ENCODE data around the gene C10orf95. TPM values are rescaled to one million over a fixed set of nuclear protein-coding genes. Genes with fewer than 3 reads are reported as not detected.

Gene C10orf95
- total and polyA plus RNA-seq, 2 of the 13 experiments (the other 11 are each of a cell fraction or from before 2014, with no cell fraction given), result 0.05 to 0.07 TPM

- no peak for DNase-seq (ENCODE audit: low spot score)
- H3K27me3 ChIP-seq (ENCODE audit: control insufficient read depth in 1 of 2, insufficient read depth in 2 of 2, low read length in 2 of 2), result no peaks in the 10 kb centered on the region
- no peak overlapping the region for H3K4me2 ChIP-seq (ENCODE audit: low read depth, low read length)
- no peaks in the 10 kb centered on the region; the same call in 1 of the 2 replicates for H4K20me1 ChIP-seq (ENCODE audit: insufficient read depth, low read length)
- H3K36me3 ChIP-seq (replicated peaks in 1 of 2; ENCODE audit: control insufficient read depth in 1 of 2, insufficient read depth in 2 of 2, low read length in 2 of 2), result peaks cover 2 to 8% of the 10 kb centered on the region in 2 experiments
- H3K4me3 ChIP-seq (replicated peaks in 1 of 3; ENCODE audit: insufficient read depth in 1 of 3, low read depth in 2 of 3, low read length in 3 of 3), result no peak overlapping the region
- peaks cover 51% of the 10 kb centered on the region for H3K79me2 ChIP-seq (ENCODE audit: insufficient read depth, low read length)
- no peaks in the 10 kb centered on the region for H3K9me3 ChIP-seq (ENCODE audit: low read length)
- POLR2A ChIA-PET, result no interaction called here
- BruUV-seq (replicated peaks), result no TSS peak
- 100% methylated on average over 2 of the region's 2 CpGs for WGBS (ENCODE audit: low lambda C conversion rate)
- H3K4me1 ChIP-seq (ENCODE audit: insufficient read depth, low read length), result peaks cover 21% of the 10 kb centered on the region
- no peak for ATAC-seq
- intact Hi-C loops (cut with micrococcal nuclease; ENCODE audit: unreplicated experiment) (no loop called here), in situ Hi-C loops (cut with HindIII; ENCODE audit: extremely low pct_ligation_motif_present, low pct_unique_long_range_greater_than_20kb) (no loop called here)
- FAIRE-seq, result no peak
- CTCF ChIA-PET (ENCODE audit: low intra/inter-chr PET ratio, low total read pairs), result no interaction called here
- TF ChIP-seq HDAC2 (CRISPR knock-in tag; IDR thresholded peaks at IDR 0.05) (no peak), RBM39 (IDR thresholded peaks at IDR 0.05; ENCODE audit: low read depth, low read length, poor library complexity, severe bottlenecking) (no peak), HOXA3 (CRISPR knock-in tag; IDR thresholded peaks at IDR 0.05) (no peak), ZNF18 (CRISPR knock-in tag; IDR thresholded peaks at IDR 0.05; ENCODE audit: insufficient replicate concordance) (no peak), ZNF713 (CRISPR knock-in tag; IDR thresholded peaks at IDR 0.05) (no peak), HNF1B (CRISPR knock-in tag; IDR thresholded peaks at IDR 0.05) (no peak), TOE1 (CRISPR knock-in tag; IDR thresholded peaks at IDR 0.05) (no peak), ZC3H13 (CRISPR knock-in tag; IDR thresholded peaks at IDR 0.05) (no peak)
- H3K9ac ChIP-seq (ENCODE audit: insufficient read depth, low read depth, low read length), result no peak overlapping the region
- no peak overlapping the region for H2AFZ ChIP-seq (ENCODE audit: low read length)
- H3K27ac ChIP-seq (ENCODE audit: extremely low read length, insufficient read depth, low read length), result no peak overlapping the region
These were observed 42.4 kb upstream of the C10orf95 start for GRCh38 chr10:102493771-102494170.
